Liver (tissue), 9 donors: ENCODE results near the gene ZCCHC17. TPM values are rescaled to one million over a fixed set of nuclear protein-coding genes. Genes with fewer than 3 reads are reported as not detected.

Experiments used
- DNase-seq: peaks from one replicate; pipeline ENCODE4 v3.0.0-alpha.2; 2017; ENCODE audit warnings: low spot score
- H3K27ac ChIP-seq, 2 donors: one replicate each; pipeline ENCODE4 v1.7.0; 2013; ENCODE audit warnings: inconsistent platforms in 2 of 2, low read length in 2 of 2, control low read depth in 1 of 2, low read depth in 1 of 2, mild to moderate bottlenecking in 1 of 2
- H3K27me3 ChIP-seq, 4 donors: one replicate each; pipeline versions ENCODE4 v1.6.1 to v1.7.0; 2013; ENCODE audit warnings: low read length in 3 of 4, inconsistent platforms in 1 of 4, mild to moderate bottlenecking in 1 of 4, moderate library complexity in 1 of 4; ENCODE audit not compliant: control insufficient read depth in 4 of 4, insufficient read depth in 4 of 4
- H3K36me3 ChIP-seq, 4 donors: one replicate each; pipeline versions ENCODE4 v1.6.1 to v1.7.0; 2013; ENCODE audit warnings: low read length in 3 of 4, mild to moderate bottlenecking in 3 of 4, low read depth in 1 of 4, moderate library complexity in 1 of 4; ENCODE audit not compliant: control insufficient read depth in 4 of 4, insufficient read depth in 3 of 4
- H3K4me1 ChIP-seq, 4 donors: one replicate each; pipeline versions ENCODE4 v1.6.1 to v1.7.0; 2013; ENCODE audit warnings: low read length in 3 of 4, mild to moderate bottlenecking in 3 of 4, moderate library complexity in 1 of 4; ENCODE audit not compliant: control insufficient read depth in 4 of 4, insufficient read depth in 4 of 4
- H3K4me3 ChIP-seq, 3 donors: one replicate each; pipeline versions ENCODE4 v1.6.1 to v1.7.0; 2013; ENCODE audit warnings: low read length in 3 of 3, control low read depth in 1 of 3, low read depth in 1 of 3, mild to moderate bottlenecking in 1 of 3
- H3K9ac ChIP-seq, 2 donors: one replicate each; pipeline ENCODE4 v1.7.0; 2013; ENCODE audit warnings: low read length in 2 of 2, mild to moderate bottlenecking in 2 of 2, moderate library complexity in 2 of 2, control low read depth in 1 of 2, low read depth in 1 of 2
- H3K9me3 ChIP-seq, 4 donors: one replicate each; pipeline versions ENCODE4 v1.6.1 to v1.7.0; 2013; ENCODE audit warnings: low read length in 3 of 4; ENCODE audit not compliant: control insufficient read depth in 4 of 4
- ATF3 ChIP-seq: IDR thresholded peaks from 2 replicates; pipeline ENCODE4 v1.6.1; 2016; ENCODE audit warnings: antibody characterized with exemption
- EGR1 ChIP-seq, 2 donors: IDR thresholded peaks; 2 replicates each; pipeline ENCODE4 v1.6.1; 2016 to 2018; ENCODE audit warnings: antibody characterized with exemption in 2 of 2, low read depth in 2 of 2
- FOXA1 ChIP-seq: IDR thresholded peaks from 2 replicates; pipeline ENCODE4 v1.6.1; 2016; ENCODE audit warnings: antibody characterized with exemption
- FOXA2 ChIP-seq: IDR thresholded peaks from 2 replicates; pipeline ENCODE4 v1.6.1; 2016; ENCODE audit warnings: antibody characterized with exemption
- GABPA ChIP-seq, 2 donors: IDR thresholded peaks in 1 of 2; conservative IDR thresholded peaks in 1 of 2; 2 replicates each; pipeline ENCODE4 v1.6.1; 2016; ENCODE audit warnings: antibody characterized with exemption in 2 of 2, mild to moderate bottlenecking in 1 of 2, moderate library complexity in 1 of 2
- HNF4A ChIP-seq, 2 donors: conservative IDR thresholded peaks; 2 replicates each; pipeline ENCODE4 v1.6.1; 2016; ENCODE audit warnings: antibody characterized with exemption in 2 of 2, mild to moderate bottlenecking in 2 of 2
- HNF4G ChIP-seq: IDR thresholded peaks from 2 replicates; pipeline ENCODE4 v1.6.1; 2016; ENCODE audit warnings: antibody characterized with exemption
- JUND ChIP-seq, 2 donors: IDR thresholded peaks; 2 replicates each; pipeline ENCODE4 v1.6.1; 2016; ENCODE audit warnings: antibody characterized with exemption in 2 of 2
- MAX ChIP-seq: IDR thresholded peaks from 2 replicates; pipeline ENCODE4 v1.6.1; 2016; ENCODE audit warnings: antibody characterized with exemption
- NR2F2 ChIP-seq: IDR thresholded peaks from 2 replicates; pipeline ENCODE4 v1.6.1; 2016; ENCODE audit warnings: antibody characterized with exemption
- RAD21 ChIP-seq, 2 donors: IDR thresholded peaks; 2 replicates each; pipeline ENCODE4 v1.6.1; 2016; ENCODE audit warnings: antibody characterized with exemption in 2 of 2, mild to moderate bottlenecking in 2 of 2
- REST ChIP-seq: IDR thresholded peaks from 2 replicates; pipeline ENCODE4 v1.6.1; 2016; ENCODE audit warnings: antibody characterized with exemption, mild to moderate bottlenecking
- RXRA ChIP-seq, 2 donors: IDR thresholded peaks; 2 replicates each; pipeline ENCODE4 v1.6.1; 2017 to 2018; ENCODE audit warnings: antibody characterized with exemption in 2 of 2, mild to moderate bottlenecking in 1 of 2
- TAF1 ChIP-seq: conservative IDR thresholded peaks from 2 replicates; pipeline ENCODE4 v1.6.1; 2016; ENCODE audit warnings: antibody characterized with exemption, mild to moderate bottlenecking
- YY1 ChIP-seq: IDR thresholded peaks from 2 replicates; pipeline ENCODE4 v1.6.1; 2016; ENCODE audit warnings: antibody characterized with exemption, mild to moderate bottlenecking
- ZBTB33 ChIP-seq: IDR thresholded peaks from 2 replicates; pipeline ENCODE4 v1.6.1; 2016; ENCODE audit warnings: antibody characterized with exemption
- WGBS: extraction: QIAGEN DNeasy Blood & Tissue Kit; methylation state at CpG from one replicate; pipeline ENCODE4 v1.1.7; 2013; 5-methylcytosine and 5-hydroxymethylcytosine counted together
- polyA plus RNA-seq, 2 donors: library from polyadenylated mRNA; stranded (reverse) in 1 of 2; unstranded in 1 of 2; fragments of 200-250 nt in 1 of 2; fragments of >200 nt in 1 of 2; fragmentation: Nextera tagmentation in 1 of 2; extraction: Ambion mirVana in 1 of 2; gene quantifications; one replicate each; pipeline versions ENCODE4 v1.2.1 to v1.2.3, GENCODE V29; 2013 to 2015
- total RNA-seq, 2 donors: library from RNA; depleted of rRNA; stranded (reverse); fragments of >200 nt; gene quantifications; one replicate each; pipeline ENCODE4 v1.2.3, GENCODE V29; 2014
- donor health status: healthy.
- donor health status: healthy.
- donor health status: healthy.
- donor health status: healthy.
- donor health status: healthy.

The ZCCHC17 gene
- total and polyA plus RNA-seq, 4 donors = 7.4 to 15.1 (median 9.2) TPM

- Histone ChIP-seq H3K36me3 (no peaks in the 10 kb centered on the region), H3K27me3 (no peaks in the 10 kb centered on the region), H3K9me3 (no peaks in the 10 kb centered on the region), H3K4me3 (no peak overlapping the region), H3K9ac (no peak overlapping the region), H3K4me1 (peaks cover 2 to 15% (median 8%) of the 10 kb centered on the region in 4 donors), H3K27ac (no peak overlapping the region)
- DNase-seq = no peak
- WGBS = 88% methylated on average over 6 of the region's 6 CpGs
- no peak for TF ChIP-seq NR2F2
- no peak for TF ChIP-seq GABPA (IDR thresholded peaks at IDR 0.05 in 1 of 2, conservative IDR thresholded peaks at IDR 0.05 in 1 of 2)
- no peak for TF ChIP-seq HNF4G
Measured at GRCh38 chr1:31409946-31410858, 113.4 kb downstream of the ZCCHC17 start.

- no peak overlapping the region for H3K27ac ChIP-seq
- no peaks in the 10 kb centered on the region for H3K27me3 ChIP-seq
- no peak for TF ChIP-seq RXRA (IDR thresholded peaks at IDR 0.05)
- no peak for TF ChIP-seq HNF4A (conservative IDR thresholded peaks at IDR 0.05)
- TF ChIP-seq ZBTB33 = no peak
- TF ChIP-seq RAD21 (IDR thresholded peaks at IDR 0.05) = no peak
- no peak for TF ChIP-seq MAX
- no peak for TF ChIP-seq FOXA2
- TF ChIP-seq TAF1 = no peak
- no peak for TF ChIP-seq HNF4G
- no peak for TF ChIP-seq ATF3
- TF ChIP-seq NR2F2 = no peak
- TF ChIP-seq YY1 = no peak
- TF ChIP-seq JUND (IDR thresholded peaks at IDR 0.05) = no peak
- no peak for TF ChIP-seq FOXA1
- peaks cover 5 to 22% (median 14%) of the 10 kb centered on the region in 4 donors for H3K4me1 ChIP-seq
- no peaks in the 10 kb centered on the region for H3K36me3 ChIP-seq
- DNase-seq = no peak
- no peaks in the 10 kb centered on the region for H3K9me3 ChIP-seq
- H3K9ac ChIP-seq = no peak overlapping the region
- H3K4me3 ChIP-seq = no peak overlapping the region
- WGBS = 90% methylated on average over 4 of the region's 4 CpGs
Measured at GRCh38 chr1:31410871-31411270, 114.0 kb downstream of the ZCCHC17 start.

GRCh38 chr1:31412205-31412604 lies 115.4 kb downstream of the ZCCHC17 start:
- no peak overlapping the region for H3K27ac ChIP-seq
- TF ChIP-seq GABPA (IDR thresholded peaks at IDR 0.05 in 1 of 2, conservative IDR thresholded peaks at IDR 0.05 in 1 of 2) (no peak), YY1 (no peak), REST (no peak), FOXA2 (no peak), JUND (IDR thresholded peaks at IDR 0.05) (no peak), HNF4G (no peak), MAX (no peak), ATF3 (no peak), ZBTB33 (no peak), EGR1 (IDR thresholded peaks at IDR 0.05; ENCODE audit: low read depth in 2 of 2) (no peak), NR2F2 (no peak)

More at GRCh38 chr1:31412205-31412604, 115.4 kb downstream of the ZCCHC17 start:
- H3K36me3 ChIP-seq = no peaks in the 10 kb centered on the region
- H3K4me1 ChIP-seq = peaks cover 5 to 29% (median 20%) of the 10 kb centered on the region in 4 donors
- no peak overlapping the region for H3K9ac ChIP-seq
- no peak for DNase-seq
- peak overlapping the region in 1 of 3 donors; percentile 63 for H3K4me3 ChIP-seq
- H3K9me3 ChIP-seq = no peaks in the 10 kb centered on the region
- H3K27me3 ChIP-seq = no peaks in the 10 kb centered on the region
- WGBS = 89% methylated on average over 2 of the region's 2 CpGs
